ENCODE measurements around the gene RINL. TPM values are rescaled to one million over a fixed set of nuclear protein-coding genes. Genes with fewer than 3 reads are reported as not detected.
A peak's percentile ranks its signal among the peaks of the same experiment; 100 is the strongest.
"Not testable (repeated sequence)": the region's sequence is repeated elsewhere in the genome, so short reads cannot be mapped to it uniquely, and the experiment has no call there.

RINL gene
- total RNA-seq, 1 experiment from 2014 or later = 0.79 TPM

DNA sequence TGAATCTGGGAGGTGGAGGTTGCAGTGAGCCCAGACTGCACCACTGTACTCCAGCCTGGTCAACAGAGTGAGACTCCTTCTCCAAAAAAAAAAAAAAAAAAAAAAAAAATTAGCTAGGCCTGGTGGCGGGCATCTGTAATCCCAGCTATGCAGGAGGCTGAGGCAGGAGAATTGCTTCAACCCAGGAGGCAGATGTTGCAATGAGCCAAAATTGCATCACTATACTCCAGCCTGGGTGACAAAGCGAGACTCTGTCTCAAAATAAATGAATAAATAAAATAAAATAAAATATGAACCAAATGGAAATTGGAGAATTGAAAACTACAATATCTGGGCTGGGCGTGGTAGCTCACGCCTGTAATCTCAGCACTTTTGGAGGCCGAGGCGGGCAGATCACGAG lies 48.9 kb downstream of the RINL start:
- not testable (repeated sequence) for H3K4me1 ChIP-seq; DNase-seq; H3K27me3 ChIP-seq; H3K4me3 ChIP-seq; H3K9me3 ChIP-seq (replicated peaks); H3K27ac ChIP-seq
- peaks cover 14% of the 10 kb centered on the region for H3K36me3 ChIP-seq

- Histone ChIP-seq H3K4me3 (no peak overlapping the region), H3K27ac (no peak overlapping the region), H3K9me3 (replicated peaks) (no peaks in the 10 kb centered on the region), H3K36me3 (peaks cover 20% of the 10 kb centered on the region), H3K27me3 (no peaks in the 10 kb centered on the region), H3K4me1 (no peaks in the 10 kb centered on the region)
- DNase-seq = no peak
Observed at GRCh38 chr19:38826856-38827551, 51.1 kb downstream of the RINL start.

DNA sequence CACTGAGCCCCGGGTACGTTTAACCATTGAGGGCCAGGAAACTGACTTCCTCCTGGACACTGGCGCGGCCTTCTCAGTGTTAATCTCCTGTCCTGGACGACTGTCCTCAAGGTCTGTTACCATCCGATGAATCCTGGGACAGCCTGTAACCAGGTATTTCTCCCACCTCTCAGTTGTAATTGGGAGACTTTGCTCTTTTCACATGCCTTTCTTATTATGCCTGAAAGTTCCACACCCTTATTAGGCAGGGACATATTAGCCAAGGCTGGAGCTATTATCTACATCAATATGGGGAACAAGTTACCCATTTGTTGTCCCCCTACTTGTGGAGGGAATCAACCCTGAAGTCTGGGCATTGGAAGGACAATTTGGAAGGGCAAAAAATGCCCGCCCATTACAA lies 52.1 kb downstream of the RINL start:
- H3K36me3 ChIP-seq = peaks cover 20% of the 10 kb centered on the region
- DNase-seq; H3K4me3 ChIP-seq; H3K27me3 ChIP-seq; H3K9me3 ChIP-seq (replicated peaks); H3K27ac ChIP-seq; H3K4me1 ChIP-seq: not testable (repeated sequence)

GRCh38 chr19:38821230-38821825 lies 56.7 kb downstream of the RINL start:
- not testable (repeated sequence) for H3K4me3 ChIP-seq; H3K4me1 ChIP-seq; DNase-seq; H3K27me3 ChIP-seq; H3K9me3 ChIP-seq (replicated peaks); H3K27ac ChIP-seq
- H3K36me3 ChIP-seq = peaks cover 14% of the 10 kb centered on the region; the same call in 1 of the 2 replicates

DNA sequence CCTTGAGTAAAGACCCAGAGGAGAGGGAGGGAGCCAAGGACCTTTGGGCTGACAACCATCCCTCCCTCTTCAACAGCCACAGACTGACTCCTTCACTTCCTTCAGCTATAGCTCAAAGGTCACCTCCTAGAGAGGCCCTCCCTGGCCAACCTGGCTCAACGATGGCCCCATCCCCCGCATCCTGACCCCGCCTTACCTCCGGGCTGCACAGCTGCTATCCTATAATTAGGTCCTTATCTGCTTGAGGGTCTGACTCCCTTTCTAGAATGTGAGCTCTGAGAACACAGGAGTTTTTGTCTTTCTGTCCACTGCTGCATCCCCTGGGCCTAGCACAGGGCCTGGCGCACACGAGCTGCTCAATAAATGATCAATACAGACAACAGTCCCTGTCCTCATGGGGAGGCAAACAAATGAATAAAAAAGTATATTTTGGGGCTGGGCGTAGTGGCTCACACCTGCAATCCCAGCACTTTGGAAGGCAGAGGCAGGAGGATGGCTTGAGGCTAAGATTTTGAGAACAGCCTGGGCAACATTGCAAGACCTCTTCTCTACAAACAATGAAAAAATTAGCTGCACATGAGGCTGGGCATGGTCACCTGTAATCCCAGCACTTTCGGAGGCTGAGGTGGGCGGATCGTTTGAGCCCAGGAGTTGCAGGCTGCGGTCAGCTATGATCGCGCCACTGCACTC lies 58.7 kb downstream of the RINL start:
- H3K9me3 ChIP-seq (replicated peaks) = peaks cover 8% of the 10 kb centered on the region
- H3K4me1 ChIP-seq = no peaks in the 10 kb centered on the region
- H3K27me3 ChIP-seq = no peaks in the 10 kb centered on the region
- H3K36me3 ChIP-seq = peaks cover 20% of the 10 kb centered on the region; the same call in 1 of the 2 replicates
- DNase-seq = peak in 1 of 2 experiments; percentile 42
- no peak overlapping the region for H3K4me3 ChIP-seq
- H3K27ac ChIP-seq = no peak overlapping the region

Other genes with a start within 250 kb of the RINL start
- gene ACTN4, start 230.6 kb downstream of the RINL start, total RNA-seq (2014; rRNA removed; shearing (Covaris generic)) = 166 and 192 TPM in 2 replicates
- gene CAPN12, start 133.8 kb downstream of the RINL start, total RNA-seq (2014; rRNA removed; shearing (Covaris generic)) = not detected in 2 replicates
- gene LGALS7, start 104.8 kb downstream of the RINL start, total RNA-seq (2014; rRNA removed; shearing (Covaris generic)) = 0.28 and 0.71 TPM in 2 replicates
- not detected in 2 replicates for gene LGALS7B, start 89.1 kb downstream of the RINL start, total RNA-seq (2014; rRNA removed; shearing (Covaris generic))
- 0.06 and 0.66 TPM in 2 replicates for gene LGALS4, start 65.3 kb downstream of the RINL start, total RNA-seq (2014; rRNA removed; shearing (Covaris generic))
- gene ECH1, start 46.5 kb downstream of the RINL start, total RNA-seq (2014; rRNA removed; shearing (Covaris generic)) = 55.8 and 64.6 TPM in 2 replicates
- 454 and 471 TPM in 2 replicates for gene HNRNPL, start 28.3 kb downstream of the RINL start, total RNA-seq (2014; rRNA removed; shearing (Covaris generic))
- 42.1 and 44.6 TPM in 2 replicates for gene SIRT2, start 21.3 kb upstream of the RINL start, total RNA-seq (2014; rRNA removed; shearing (Covaris generic))
- gene NFKBIB, start 21.7 kb upstream of the RINL start, total RNA-seq (2014; rRNA removed; shearing (Covaris generic)) = 29.5 and 29.7 TPM in 2 replicates
- gene CCER2, start 33.9 kb upstream of the RINL start, total RNA-seq (2014; rRNA removed; shearing (Covaris generic)) = 0.43 and 0.79 TPM in 2 replicates
- gene SARS2, start 52.5 kb upstream of the RINL start, total RNA-seq (2014; rRNA removed; shearing (Covaris generic)) = 20.0 and 25.7 TPM in 2 replicates
- 54.0 and 63.8 TPM in 2 replicates for gene MRPS12, start 52.7 kb upstream of the RINL start, total RNA-seq (2014; rRNA removed; shearing (Covaris generic))
- 4.6 and 5.3 TPM in 2 replicates for gene FBXO17, start 97.5 kb upstream of the RINL start, total RNA-seq (2014; rRNA removed; shearing (Covaris generic))
- 0.71 and 1.0 TPM in 2 replicates for gene FBXO27, start 154.3 kb upstream of the RINL start, total RNA-seq (2014; rRNA removed; shearing (Covaris generic))
- gene ACP7, start 206.1 kb upstream of the RINL start, total RNA-seq (2014; rRNA removed; shearing (Covaris generic)) = not detected in 2 replicates
- gene PAK4, start 247.5 kb upstream of the RINL start, total RNA-seq (2014; rRNA removed; shearing (Covaris generic)) = 9.1 and 11.6 TPM in 2 replicates